ENCODE results near the gene PRF1.
A peak's percentile ranks its signal among the peaks of the same experiment; 100 is the strongest.
"Not testable (repeated sequence)": the region's sequence is repeated elsewhere in the genome, so short reads cannot be mapped to it uniquely, and the experiment has no call there.

Gene PRF1

DNA sequence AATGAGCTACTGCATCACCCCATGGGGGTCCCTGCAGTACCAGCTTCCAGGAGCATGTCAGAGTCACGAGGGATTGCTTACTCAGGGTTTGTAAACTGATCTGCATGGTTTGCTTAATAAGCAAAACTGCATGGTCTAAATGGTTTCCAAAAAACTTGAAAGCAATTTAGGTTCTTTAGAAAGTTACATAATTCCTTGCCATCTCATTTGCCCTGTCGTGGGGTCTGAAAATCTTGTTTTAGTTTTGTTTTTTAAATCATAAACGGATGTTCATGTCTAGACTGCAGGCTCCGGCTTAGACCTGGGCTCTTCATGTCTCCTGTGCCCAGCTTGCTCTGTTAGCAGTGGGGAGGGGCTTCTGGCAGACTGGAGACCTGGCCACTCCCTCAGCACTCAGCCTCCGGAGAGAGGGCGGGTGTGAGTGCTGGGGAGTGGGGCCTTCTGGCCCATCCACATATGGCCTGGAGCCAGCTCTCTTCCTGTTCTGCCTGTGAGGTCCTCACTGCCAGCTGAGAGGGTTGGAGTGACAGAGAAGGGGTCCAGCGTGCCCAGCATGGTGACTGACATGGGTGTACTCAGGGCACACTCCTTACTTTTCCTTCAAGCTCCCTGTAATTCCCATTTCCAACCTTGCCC lies 17.5 kb downstream of the PRF1 start:
- no peak for TF ChIP-seq CTCF (IDR thresholded peaks at IDR 0.05; ENCODE audit: extremely low read depth, missing control alignments)

GRCh38 chr10:70584366-70584765 lies 18.2 kb downstream of the PRF1 start:
- DNase-seq (ENCODE audit: low spot score): no peak
- TF ChIP-seq CTCF (IDR thresholded peaks at IDR 0.05; ENCODE audit: extremely low read depth, missing control alignments): no peak

More for the DNA sequence above, 17.5 kb downstream of the PRF1 start:
- no peak for DNase-seq (ENCODE audit: low spot score)

GRCh38 chr10:70583669-70584037 lies 18.9 kb downstream of the PRF1 start:
- no peak for DNase-seq (ENCODE audit: low spot score)
- TF ChIP-seq CTCF (IDR thresholded peaks at IDR 0.05; ENCODE audit: extremely low read depth, missing control alignments): no peak

- TF ChIP-seq CTCF (IDR thresholded peaks at IDR 0.05; ENCODE audit: extremely low read depth, missing control alignments): no peak
- no peak for DNase-seq (ENCODE audit: low spot score)
Measured at GRCh38 chr10:70582793-70583668, 19.5 kb downstream of the PRF1 start.

DNA sequence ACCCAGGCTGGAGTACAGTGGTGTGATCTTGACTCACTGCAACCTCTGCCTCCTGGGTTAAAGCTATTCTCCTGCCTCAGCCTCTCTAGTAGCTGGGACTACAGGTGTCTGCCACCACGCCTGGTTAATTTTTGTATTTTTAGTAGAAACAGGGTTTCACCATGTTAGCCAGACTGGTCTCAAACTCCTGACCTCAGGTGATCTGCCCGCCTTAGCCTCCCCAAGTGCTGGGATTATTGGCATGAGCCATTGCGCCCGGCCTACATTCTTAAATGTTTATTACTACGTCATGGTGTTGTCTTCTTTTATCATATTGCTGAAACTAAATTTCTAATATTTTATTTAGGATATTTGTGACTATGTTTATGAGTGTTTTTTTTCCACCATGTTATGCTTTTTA lies 21.4 kb downstream of the PRF1 start:
- DNase-seq (ENCODE audit: low spot score): not testable (repeated sequence)

- no peak for TF ChIP-seq CTCF (IDR thresholded peaks at IDR 0.05; ENCODE audit: extremely low read depth, missing control alignments)
- no peak for DNase-seq (ENCODE audit: low spot score)
Measured at GRCh38 chr10:70579234-70580002, 23.1 kb downstream of the PRF1 start.

GRCh38 chr10:70578371-70578947 lies 24.1 kb downstream of the PRF1 start:
- DNase-seq (ENCODE audit: low spot score): peak; percentile 69
- no peak for TF ChIP-seq CTCF (IDR thresholded peaks at IDR 0.05; ENCODE audit: extremely low read depth, missing control alignments)

All from GM20000 (cell line).